Sigmoid colon (tissue), 4 donors: ENCODE results near the gene PABPN1.

ENCODE experiments used
- EP300 ChIP-seq, 4 donors: sonication (generic); formaldehyde crosslinking; IDR thresholded peaks; one replicate each; pipeline ENCODE4 v1.6.1; 2017; ENCODE audit warnings: antibody characterized with exemption in 4 of 4
- POLR2A ChIP-seq, 2 donors: fragments of 450-650 bp; IDR thresholded peaks; one replicate each; pipeline ENCODE4 v1.6.1; 2016; ENCODE audit warnings: antibody characterized with exemption in 2 of 2, mild to moderate bottlenecking in 2 of 2, moderate library complexity in 2 of 2
- POLR2AphosphoS5 ChIP-seq, 4 donors: sonication (generic); formaldehyde crosslinking; IDR thresholded peaks; one replicate each; pipeline ENCODE4 v1.6.1; 2017; ENCODE audit warnings: antibody characterized with exemption in 4 of 4
- TF ChIP-seq, protein P1 (sequence below), 4 experiments: fragments of 450-650 bp in 3 of 4; fragments of 200-600 bp in 1 of 4; IDR thresholded peaks; one replicate each; pipeline ENCODE4 v1.5.1; 2016 to 2019; ENCODE audit warnings: antibody characterized with exemption in 4 of 4, mild to moderate bottlenecking in 3 of 4, moderate library complexity in 2 of 4

DNA sequence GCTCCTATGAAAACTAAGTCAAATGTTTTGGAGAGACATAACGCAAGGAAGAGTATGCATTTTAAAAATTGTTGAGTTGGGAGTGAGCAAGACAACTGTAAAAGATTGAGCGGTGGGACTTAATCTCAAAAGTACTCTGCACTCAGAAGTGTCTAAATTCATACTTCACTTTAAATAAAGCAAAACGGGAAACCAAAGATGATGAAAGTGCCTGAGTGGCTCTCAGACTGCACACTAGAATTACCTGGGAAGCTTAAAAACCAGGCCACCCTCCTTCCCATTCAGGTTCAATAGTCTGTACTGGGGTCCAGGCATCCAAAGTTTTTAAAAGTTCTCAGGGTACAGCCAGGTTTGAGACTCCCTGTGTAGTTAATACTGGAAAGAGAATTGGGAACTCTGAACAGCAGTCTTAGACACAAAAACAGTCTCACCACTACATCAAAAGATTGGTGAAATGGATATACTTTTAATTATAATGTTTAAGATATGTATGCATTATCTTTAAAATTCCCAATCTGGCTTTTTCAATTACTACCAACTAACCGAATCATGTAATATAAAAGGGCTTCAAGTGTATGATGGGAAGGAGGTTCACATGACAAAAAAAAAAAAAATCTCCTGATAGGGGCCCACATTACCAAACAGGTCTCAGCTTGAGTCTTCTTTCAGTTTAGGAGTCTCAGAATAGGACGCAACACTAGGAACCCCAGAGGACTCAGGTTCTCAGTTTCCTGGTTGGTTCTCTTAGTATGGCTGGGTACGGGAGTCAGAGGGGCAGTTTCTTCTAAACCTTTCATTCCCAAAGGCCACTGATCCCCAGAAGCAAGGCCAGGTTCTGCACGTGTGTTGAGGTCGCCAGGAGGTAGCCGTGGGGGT is 36.4 kb upstream of the PABPN1 start:
- TF ChIP-seq EP300 (IDR thresholded peaks at IDR 0.05) (no peak), POLR2AphosphoS5 (IDR thresholded peaks at IDR 0.05) (peak in 1 of 4 donors; percentile 18), POLR2A (IDR thresholded peaks at IDR 0.05) (no peak)
- TF ChIP-seq, protein P1, sequence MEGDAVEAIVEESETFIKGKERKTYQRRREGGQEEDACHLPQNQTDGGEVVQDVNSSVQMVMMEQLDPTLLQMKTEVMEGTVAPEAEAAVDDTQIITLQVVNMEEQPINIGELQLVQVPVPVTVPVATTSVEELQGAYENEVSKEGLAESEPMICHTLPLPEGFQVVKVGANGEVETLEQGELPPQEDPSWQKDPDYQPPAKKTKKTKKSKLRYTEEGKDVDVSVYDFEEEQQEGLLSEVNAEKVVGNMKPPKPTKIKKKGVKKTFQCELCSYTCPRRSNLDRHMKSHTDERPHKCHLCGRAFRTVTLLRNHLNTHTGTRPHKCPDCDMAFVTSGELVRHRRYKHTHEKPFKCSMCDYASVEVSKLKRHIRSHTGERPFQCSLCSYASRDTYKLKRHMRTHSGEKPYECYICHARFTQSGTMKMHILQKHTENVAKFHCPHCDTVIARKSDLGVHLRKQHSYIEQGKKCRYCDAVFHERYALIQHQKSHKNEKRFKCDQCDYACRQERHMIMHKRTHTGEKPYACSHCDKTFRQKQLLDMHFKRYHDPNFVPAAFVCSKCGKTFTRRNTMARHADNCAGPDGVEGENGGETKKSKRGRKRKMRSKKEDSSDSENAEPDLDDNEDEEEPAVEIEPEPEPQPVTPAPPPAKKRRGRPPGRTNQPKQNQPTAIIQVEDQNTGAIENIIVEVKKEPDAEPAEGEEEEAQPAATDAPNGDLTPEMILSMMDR (IDR thresholded peaks at IDR 0.05): no peak
